Measurements from ENCODE around the gene NRXN2.

Gene NRXN2

DNA sequence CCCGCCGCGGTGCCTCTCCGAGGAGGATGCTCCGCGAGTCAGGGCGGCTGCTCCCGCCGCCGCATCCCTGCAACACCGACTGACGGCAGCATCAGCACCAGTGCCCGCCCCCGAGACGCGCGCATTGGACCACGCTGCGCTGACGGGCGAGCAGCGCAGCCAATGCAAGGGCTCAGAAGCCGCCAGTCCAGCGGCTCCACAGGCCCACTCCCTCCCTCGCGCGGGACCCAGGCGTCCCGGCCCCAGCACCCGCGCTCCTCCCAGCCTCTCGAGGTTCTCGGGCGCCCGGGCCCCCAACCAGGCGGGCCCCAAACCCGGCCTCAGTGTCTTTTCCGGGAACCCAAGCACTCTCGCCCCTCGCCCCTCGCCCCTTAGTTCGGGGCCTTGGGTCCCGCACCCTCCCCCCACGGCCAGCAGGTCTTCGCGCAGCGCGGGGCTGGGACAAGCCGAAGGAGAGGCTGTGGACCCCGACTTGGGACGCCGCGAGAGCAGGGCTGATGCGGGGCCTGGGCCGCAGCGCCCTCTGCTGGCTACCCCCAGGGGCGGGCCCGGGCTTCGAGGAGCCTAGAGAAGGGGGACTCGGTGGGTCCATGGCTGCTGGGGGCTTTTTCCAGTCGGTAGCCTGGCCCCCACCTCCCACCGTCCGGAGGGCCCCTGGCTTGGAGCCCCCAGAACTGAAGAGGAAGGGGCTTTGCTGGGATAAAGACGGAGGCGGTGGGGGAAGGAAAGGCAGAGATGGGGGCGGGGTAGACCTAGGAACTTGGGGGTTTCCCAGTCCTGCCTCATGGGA, at the start of gene NRXN2:
TSS of gene NRXN2 (minus strand) at position 81 of the 790 bp plus-strand sequence. CDS start 9,498 bp downstream, outside the sequence.
- DNase-seq = peak; percentile 88

- no peak for DNase-seq
Observed at GRCh38 chr11:64772303-64773018, 49.5 kb upstream of the NRXN2 start.

DNA sequence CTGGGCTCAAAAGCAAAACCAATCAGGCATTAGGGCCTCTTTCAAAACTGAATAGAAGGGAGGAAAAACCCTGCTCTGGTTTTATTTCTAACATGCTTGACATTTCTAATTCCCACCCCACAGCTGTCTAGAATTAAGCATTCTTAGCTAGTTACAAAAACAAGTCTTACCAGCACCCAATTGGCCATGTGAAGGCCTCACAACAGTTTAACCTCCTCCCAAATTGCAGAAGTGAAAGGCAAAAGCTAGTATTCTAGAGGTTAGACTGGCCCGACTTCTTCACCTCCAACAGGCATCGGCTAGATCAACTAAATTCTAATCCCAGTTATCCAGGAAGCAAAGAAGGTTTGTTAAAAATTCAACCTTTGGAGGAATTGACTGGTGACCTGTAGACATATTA, 48.9 kb upstream of the NRXN2 start:
- no peak for DNase-seq

DNA sequence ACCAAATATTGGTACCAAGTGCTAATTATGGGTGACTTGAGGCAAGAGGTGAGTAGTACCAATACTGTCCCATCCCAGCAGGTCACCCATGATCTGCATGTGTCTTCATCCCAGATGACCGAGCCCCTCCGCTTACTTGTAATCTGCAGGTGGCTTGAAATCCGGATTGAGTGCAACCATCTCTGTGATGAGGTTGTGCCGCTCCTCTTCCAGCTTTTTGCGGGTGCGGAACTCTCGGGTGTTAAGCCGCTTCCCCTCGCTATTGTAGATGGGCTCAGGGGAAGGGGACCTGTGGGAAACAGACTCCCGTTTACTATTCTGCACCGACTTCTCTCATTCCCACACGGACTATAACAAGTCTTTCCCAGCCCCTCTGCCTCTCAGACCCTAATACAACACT, 47.1 kb upstream of the NRXN2 start:
- no peak for DNase-seq

GRCh38 chr11:64769283-64769682, 46.3 kb upstream of the NRXN2 start:
- DNase-seq = no peak

DNA sequence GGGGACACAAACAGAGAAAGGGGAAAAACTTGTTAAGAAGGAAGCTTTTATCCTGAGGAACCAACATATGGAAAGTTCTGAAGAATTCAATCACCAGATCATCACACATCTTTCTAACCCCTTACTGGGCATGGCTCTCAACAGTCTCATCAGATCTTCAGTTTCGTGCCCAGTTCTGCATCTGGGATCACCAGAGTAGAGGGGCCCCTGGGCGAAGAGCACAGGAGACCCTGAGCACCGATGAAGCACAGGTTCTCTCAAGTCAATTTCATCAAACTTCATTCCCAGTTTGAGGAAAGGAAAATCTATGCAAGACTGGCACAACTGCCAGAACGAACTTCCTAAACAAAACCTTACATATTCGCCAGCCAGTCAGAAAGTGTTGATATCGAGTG, 45.3 kb upstream of the NRXN2 start:
- DNase-seq = no peak

DNA sequence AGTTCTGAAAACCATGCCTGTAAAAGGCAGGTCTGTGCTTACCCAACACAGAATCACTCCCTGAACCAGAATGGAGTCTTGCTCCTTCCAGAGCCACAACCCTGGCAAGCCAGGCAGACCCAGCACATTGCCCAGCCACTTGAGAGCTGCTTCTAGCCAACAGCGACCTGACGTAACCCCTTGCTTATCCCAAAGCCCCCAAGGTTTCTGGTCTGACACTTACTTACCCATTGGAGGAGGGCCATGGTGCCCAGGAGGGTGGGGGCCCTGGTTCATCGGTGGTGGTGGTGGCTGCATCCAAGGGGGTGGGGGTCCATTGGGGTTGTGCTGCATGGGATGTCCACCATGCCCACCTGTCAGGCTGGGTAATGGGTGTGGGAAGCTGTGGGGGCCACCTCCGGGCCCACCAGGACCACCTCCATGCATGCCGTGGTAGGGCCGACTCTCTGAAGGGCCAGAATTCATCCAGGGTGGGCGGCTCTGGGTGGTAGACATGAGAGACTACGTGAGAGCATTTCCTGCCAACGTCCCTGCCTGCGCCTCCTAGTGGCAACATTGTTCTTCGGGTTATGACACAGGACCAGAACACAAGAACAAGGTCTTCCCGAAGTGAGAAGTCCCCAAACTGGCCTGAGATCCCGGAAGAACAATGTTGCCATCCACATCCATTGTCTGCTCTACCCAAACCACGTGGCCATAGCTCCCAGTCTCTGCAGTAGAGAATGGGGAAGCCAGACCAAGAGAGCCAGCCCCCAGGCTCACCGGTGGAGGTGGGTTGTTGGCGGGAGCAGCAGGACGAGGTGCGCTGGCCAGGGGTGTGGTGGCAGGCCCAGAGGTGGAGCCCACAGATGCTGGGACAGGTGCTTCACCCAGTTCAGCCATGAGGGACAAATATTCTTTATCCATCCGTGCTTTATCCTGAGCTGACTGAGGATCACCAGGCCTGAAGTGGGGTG, 44.6 kb upstream of the NRXN2 start:
- peak; percentile 77 for DNase-seq

DNA sequence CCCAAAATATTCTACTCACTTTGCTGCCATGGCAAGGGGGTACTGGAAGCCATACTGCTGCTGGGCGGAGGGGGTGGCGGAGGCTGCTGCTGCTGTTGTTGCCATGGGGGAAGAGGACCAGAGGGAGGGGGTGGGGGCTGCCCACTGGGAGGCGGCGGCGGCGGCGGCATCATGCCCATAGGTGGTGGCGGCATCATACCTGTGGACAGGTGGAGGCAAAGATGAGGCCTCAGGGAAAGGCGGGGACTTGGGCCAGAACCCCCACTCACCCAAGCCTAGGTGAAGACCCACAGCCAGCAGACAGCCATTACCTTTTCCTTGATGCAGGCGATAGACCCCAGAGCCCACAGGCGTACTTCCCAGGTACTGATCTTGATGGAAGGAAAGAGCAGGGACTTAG, 43.9 kb upstream of the NRXN2 start:
- no peak for DNase-seq

DNA sequence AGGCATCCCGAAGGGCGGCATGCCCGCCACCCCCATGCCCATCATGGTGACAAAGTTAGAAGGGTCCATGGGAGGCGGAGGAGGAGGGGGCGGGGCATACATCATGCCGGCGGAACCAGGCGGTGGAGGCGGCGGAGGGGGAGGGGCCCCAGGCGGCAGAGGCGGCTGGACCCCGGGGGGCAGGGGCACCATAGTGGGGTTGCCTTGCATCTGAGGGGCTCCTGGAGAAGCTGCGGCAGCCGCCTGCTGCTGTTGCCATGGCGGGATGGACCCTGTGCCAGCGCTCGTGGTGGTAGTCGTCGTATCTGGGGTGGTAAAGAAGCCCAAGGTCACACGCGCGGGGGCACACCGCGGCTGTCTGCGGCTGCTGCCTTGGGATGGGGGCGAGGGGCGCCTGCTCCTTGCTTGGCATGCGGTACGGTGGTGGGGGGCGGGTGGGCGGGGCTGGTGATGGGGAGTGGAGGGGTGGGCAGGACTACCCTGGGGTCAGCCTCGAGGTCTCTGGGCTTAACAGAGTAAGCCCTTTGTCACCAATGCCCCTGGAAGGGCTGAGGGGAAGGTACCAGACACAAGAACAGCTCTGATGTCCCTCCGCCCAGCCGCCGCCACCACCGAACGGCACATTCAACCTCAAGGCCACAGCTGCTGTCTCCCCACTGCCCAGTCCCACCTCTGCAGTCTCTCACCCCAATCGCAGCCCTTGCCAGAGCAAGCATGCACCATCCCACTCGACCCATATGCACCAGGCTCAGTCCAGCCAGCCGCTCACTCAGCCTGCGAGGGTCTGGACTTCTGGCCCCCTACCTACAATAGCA, 43.1 kb upstream of the NRXN2 start:
- DNase-seq = no peak

GRCh38 chr11:64765291-64765850, 42.4 kb upstream of the NRXN2 start:
- no peak for DNase-seq

DNA sequence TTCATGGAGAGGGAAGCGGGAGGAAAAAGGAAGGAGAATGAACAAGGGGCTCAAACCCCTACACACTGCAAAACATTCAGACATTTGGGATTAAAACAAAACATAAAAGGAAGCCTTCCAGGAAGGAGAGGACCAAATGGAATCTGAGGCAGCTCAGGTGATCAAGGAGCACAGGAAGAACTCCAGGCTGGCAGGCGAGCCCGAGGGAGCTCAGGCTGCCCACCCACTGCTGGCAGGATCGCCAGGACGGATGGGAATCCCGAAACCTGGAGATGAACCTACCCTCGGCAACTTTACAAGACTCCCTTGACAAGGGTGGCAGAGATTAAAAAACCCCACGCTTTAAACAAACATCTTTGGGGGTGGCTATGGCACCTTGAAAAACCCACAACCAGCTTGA, 41.8 kb upstream of the NRXN2 start:
- no peak for DNase-seq

DNA sequence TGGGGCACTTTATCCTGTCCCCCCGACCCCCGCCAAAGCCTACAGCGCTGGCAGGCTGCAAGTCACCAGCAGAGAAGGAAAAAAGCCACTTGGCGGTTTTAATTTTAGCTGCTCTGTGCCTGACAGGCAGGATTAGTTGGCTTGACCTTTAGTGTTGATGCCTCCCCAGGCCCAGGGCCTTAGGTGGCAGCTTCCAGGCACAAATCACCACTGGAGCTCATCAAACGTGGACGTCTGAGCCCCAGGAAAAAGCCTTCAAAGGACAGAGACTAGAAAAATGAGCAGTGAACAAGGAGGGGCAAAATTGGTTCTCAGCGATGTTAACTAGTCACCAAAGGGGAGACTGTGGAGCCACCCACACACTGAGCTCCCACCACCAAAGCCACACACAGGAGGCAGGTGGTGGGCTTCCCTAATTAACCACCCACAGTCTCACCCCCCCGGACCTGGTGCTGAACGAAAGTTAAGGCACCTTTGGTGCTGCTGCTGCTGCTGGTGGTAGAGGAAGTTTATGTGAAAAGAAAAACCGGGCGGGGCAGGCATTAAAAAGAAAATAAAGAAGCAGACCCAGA, 41.1 kb upstream of the NRXN2 start:
- DNase-seq = no peak

DNA sequence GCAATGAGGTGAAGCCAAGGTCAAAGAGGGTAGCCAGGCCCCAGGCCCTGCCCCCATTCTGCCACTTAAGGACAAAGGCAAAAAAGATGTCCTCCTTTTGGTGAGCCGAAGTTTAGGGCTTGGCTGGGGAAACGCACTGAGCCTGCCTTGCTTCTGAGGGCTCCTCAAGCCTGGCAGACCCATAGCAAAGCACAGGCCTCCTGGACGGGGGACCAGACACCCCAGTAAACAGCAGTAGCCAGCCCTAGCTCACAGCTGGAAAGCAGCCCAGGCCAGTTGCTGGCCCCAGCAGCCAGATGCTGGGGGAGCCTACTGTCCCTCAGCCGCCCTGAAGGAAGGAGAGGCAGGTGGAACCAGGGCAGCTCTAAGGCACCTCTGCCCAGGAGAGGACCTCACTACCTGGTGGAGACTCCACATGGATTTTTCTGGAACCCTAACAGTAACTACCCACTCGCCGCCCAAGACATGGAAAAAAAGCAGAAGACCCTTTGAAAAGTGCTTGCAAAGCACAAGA, 40.6 kb upstream of the NRXN2 start:
- DNase-seq = no peak

DNA sequence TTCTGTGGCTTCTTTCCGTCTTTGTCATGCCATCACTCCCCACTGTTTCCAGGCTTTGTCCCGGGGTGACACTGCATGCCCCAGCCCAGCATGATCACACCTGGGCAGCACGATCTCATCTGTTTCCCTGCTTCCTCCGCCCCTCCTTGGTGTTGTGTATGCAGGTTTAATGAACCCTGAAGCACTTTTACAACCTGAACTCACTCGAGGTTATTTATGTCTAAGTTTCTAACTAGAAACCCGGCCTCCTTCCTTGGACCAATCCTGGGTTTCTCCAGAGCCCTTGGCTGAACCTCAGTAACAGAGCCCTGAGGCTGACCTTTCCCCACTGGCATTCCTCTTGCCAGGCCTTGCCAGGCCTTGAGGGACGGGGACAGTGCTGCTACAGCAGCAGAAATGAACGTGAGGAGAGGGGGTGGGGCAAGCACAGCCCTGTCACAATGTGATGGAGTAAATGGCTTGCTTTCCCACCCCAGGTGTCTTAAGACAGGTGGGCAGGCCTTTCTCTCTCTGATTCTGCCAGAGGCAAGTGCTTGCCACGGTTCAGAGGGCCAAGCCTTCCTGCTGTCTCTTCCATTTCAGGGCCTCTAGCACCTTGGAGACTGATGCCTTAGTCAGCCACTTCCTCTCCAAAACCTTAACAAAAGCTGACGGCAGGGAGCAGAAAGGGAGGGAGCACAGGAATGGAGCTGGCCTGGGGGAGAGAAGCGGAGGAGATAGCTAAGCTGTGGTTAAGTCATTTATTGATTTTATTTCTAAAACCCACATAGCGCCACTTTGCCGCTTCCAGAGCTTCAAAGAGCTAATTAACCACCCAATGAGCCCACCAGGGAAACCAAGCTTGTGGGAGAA, 39.9 kb upstream of the NRXN2 start:
- peak; percentile 29 for DNase-seq

DNA sequence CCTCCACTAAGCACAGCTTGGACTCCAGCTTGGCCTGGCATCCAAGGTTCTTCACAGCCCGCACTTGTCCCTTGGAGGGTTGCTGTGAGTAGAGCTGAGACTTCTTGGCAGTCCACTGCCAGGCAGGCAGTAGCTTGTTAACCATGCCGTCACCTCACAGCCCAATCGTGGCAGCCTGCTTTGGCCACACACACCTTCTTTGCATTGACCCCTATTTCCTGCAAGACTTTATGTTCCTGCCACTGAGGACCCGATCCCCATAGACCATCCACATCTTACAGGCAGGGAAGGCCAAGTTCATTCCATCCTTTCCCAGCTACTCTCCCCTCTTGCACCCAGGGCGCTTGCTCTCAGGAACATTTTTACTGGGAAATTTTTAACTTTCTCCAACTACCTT, 39.3 kb upstream of the NRXN2 start:
- DNase-seq = no peak

DNA sequence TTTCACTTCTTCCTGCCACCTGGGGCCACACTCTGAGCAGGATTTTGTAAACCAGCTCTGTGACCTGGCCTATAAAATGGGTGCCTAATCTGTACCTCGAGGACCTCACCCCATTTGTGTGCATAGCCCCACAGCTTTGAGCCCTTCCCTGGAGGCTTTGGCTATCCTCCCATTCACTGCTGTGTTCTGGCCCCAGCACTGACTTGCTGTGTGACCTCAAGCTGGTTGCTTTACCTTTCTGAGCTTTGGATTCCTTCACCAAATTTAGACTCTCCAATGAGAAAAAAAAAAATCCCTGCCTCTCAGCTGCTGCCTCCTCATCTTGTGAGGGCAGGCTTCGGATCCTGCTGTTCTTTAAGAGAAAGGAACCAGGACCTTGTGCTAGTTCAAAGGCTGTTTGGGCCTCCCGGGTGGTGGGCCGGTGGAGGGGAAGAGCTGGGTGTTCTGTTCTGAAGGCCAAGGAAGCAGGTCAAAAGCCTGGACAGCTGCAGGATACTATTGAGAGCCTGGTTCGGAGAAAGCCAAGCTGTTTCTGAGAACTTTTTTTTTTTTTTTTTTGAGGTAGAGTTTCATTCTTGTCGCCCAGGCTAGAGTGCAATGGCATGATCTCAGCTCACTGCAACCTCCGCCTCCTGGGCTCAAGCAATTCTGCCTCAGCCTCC, 37.9 kb upstream of the NRXN2 start:
- no peak for DNase-seq

- DNase-seq = peak; percentile 75
Observed at GRCh38 chr11:64759722-64760719, 37.0 kb upstream of the NRXN2 start, which contains the start of gene PYGM. TSS of gene PYGM (minus strand) at chr11:64759974. CDS start at chr11:64759898, 76 bp downstream.

DNA sequence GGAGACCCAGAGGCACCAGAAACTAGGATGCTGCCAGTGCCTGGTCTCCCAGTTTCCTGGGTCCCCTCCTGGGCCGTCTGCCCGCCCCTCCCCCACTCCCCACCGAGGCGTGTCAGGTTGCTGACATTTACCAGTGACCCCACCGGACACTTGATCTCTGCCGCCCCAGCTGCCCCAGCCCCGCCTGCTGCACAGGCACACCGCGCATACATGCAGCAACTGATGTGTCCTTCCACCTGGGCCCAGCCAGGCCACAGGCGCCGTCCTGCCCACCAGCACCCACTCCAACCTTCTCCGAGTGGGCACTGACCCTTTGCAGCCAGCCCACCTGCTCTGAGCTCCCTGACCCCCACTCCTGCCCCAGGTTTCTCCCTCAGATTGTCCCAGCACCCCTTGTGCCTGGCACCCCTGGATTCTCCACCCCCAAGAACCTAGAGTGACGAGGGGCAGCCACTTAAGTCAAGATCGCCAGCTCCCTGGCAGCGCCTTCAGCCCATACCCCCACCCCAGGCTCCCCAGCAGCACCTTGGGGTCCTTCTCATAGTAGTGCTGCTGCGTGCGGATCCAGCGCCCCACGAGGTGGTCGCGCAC, 36.2 kb upstream of the NRXN2 start:
- no peak for DNase-seq
